Peyer's patch (tissue), 4 donors: ENCODE results near the gene KCNQ1. TPM values are rescaled to one million over a fixed set of nuclear protein-coding genes. Genes with fewer than 3 reads are reported as not detected.
A peak's percentile ranks its signal among the peaks of the same experiment; 100 is the strongest.

Experiments
- DNase-seq, 3 donors: peaks; one replicate each; pipeline ENCODE4 v3.0.0-alpha.2; 2017 to 2019
- H3K27ac ChIP-seq, 4 donors: fragments of 200-600 bp; sonication (generic); one replicate each; pipeline ENCODE4 v1.5.1; 2016 to 2019
- H3K27me3 ChIP-seq, 2 donors: fragments of 200-600 bp; sonication (generic); one replicate each; pipeline ENCODE4 v1.5.1; 2019
- H3K36me3 ChIP-seq, 3 donors: fragments of 200-600 bp; sonication (generic); one replicate each; pipeline ENCODE4 v1.5.1; 2016 to 2019
- H3K4me1 ChIP-seq, 4 donors: fragments of 200-600 bp; sonication (generic); one replicate each; pipeline ENCODE4 v1.5.1; 2016 to 2019
- H3K4me3 ChIP-seq, 4 donors: fragments of 200-600 bp; sonication (generic); 1 replicate in 3 of 4; 2 replicates in 1 of 4; pipeline ENCODE4 v1.5.1; 2016 to 2019; ENCODE audit warnings: mild to moderate bottlenecking in 1 of 4
- H3K9me3 ChIP-seq, 4 donors: fragments of 200-600 bp; sonication (generic); one replicate each; pipeline ENCODE4 v1.5.1; 2016 to 2019; ENCODE audit warnings: mild to moderate bottlenecking in 1 of 4
- CTCF ChIP-seq, 6 experiments: fragments of 450-650 bp in 4 of 6; fragments of 200-600 bp in 2 of 6; sonication (generic) in 1 of 6; IDR thresholded peaks; one replicate each; pipeline ENCODE4 v1.5.1; 2017 to 2019; ENCODE audit warnings: antibody characterized with exemption in 6 of 6, mild to moderate bottlenecking in 3 of 6, moderate library complexity in 1 of 6
- POLR2A ChIP-seq, 2 donors: fragments of 450-650 bp; IDR thresholded peaks; one replicate each; pipeline ENCODE4 v1.5.1; 2017; ENCODE audit warnings: antibody characterized with exemption in 2 of 2, mild to moderate bottlenecking in 2 of 2, moderate library complexity in 2 of 2
- total RNA-seq, 4 donors: library from RNA; depleted of rRNA; stranded (reverse); fragments of >200 nt; gene quantifications; one replicate each; pipeline ENCODE4 v1.1.0, GENCODE V29; 2016

The KCNQ1 gene
- total RNA-seq, 4 donors from 2014 or later = 50.6 to 66.4 (median 54.2) TPM

DNA sequence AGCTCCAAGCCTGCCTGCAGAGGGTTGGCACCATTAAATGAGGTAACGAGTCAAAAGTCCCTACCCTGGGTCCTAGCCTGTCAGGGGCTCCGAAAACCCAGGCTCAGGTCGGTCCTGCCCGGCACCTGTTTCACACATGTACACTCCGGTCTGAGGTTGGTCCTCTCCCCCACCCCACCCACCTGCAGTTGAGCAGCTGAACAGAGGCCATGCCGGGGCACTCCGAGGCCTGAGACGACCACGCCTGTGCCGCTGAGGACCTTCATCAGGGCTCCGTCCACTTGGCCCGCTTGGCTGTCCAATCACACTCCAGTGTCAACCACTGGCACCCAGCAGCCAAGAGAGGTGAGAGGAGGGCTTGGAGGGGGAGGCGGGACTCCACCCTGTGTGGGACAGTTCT lies 42.7 kb upstream of the KCNQ1 start:
- Histone ChIP-seq H3K27ac (no peak overlapping the region), H3K36me3 (peaks cover 0 to 26% (median 0%) of the 10 kb centered on the region in 3 donors), H3K4me1 (peaks cover 0 to 24% (median 10%) of the 10 kb centered on the region in 4 donors), H3K9me3 (no peaks in the 10 kb centered on the region), H3K27me3 (no peaks in the 10 kb centered on the region), H3K4me3 (peak overlapping the region in 3 of 4 donors; percentile 96 to 99 (median 97))
- TF ChIP-seq CTCF (IDR thresholded peaks at IDR 0.05) (no peak), POLR2A (IDR thresholded peaks at IDR 0.05) (no peak)
- DNase-seq = no peak

- Histone ChIP-seq H3K9me3 (no peaks in the 10 kb centered on the region), H3K27ac (no peak overlapping the region), H3K4me1 (peaks cover 0 to 24% (median 10%) of the 10 kb centered on the region in 4 donors), H3K36me3 (peaks cover 0 to 23% (median 0%) of the 10 kb centered on the region in 3 donors), H3K27me3 (no peaks in the 10 kb centered on the region), H3K4me3 (no peak overlapping the region)
- no peak for TF ChIP-seq POLR2A (IDR thresholded peaks at IDR 0.05)
- TF ChIP-seq CTCF (IDR thresholded peaks at IDR 0.05) = no peak
- DNase-seq = no peak
Observed at GRCh38 chr11:2402890-2403645, 41.7 kb upstream of the KCNQ1 start.

DNA sequence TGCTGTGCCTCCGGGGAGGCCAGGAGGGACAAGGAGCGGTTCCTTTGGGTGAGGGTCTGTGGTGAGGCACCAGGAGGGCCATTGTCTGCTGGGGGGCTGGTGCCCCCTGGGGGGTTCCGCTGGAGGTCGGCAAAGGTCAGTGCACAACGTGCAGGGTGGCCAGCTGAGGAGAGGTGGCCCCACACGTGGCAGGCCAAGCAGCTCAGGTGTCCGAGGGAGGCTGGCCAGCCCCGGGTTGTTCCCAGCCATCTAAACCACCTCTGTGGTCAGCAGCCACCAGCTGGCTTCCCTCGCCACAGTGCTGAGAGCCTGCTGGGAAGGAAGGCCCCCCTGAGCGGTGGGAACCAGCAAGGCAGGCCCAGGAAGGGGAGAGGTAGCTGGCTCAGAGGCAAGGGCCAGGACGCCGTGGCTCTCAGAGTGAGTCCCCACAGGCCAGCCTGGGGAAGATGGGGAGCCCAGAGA lies 40.0 kb upstream of the KCNQ1 start:
- no peaks in the 10 kb centered on the region for H3K9me3 ChIP-seq
- H3K36me3 ChIP-seq = peaks cover 0 to 23% (median 0%) of the 10 kb centered on the region in 3 donors
- no peak overlapping the region for H3K27ac ChIP-seq
- TF ChIP-seq CTCF (IDR thresholded peaks at IDR 0.05) (no peak), POLR2A (IDR thresholded peaks at IDR 0.05) (no peak)
- peaks cover 0 to 16% (median 8%) of the 10 kb centered on the region in 4 donors for H3K4me1 ChIP-seq
- no peak for DNase-seq
- no peak overlapping the region for H3K4me3 ChIP-seq
- no peaks in the 10 kb centered on the region for H3K27me3 ChIP-seq

DNA sequence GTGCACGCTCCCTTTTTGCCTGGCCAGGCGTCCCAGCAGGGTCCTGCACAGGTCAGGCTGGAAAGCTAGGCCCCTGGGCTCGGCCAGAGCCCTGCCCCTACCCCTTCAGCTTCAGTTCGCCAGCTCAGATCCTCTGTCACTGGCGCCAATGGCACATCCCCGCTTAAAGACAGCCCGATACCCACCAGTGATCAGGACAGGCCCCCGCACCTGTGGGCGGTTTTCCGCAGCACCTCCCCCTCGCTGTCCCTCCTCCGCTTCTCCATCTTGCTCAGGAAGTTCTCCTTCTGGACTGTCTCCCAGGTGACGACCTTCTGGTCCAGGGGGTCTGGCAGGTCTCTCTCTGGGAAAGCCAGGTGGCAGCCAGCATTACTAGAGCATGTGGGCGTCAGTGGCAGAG lies 38.4 kb upstream of the KCNQ1 start:
- no peak overlapping the region for H3K4me3 ChIP-seq
- H3K27me3 ChIP-seq = no peaks in the 10 kb centered on the region
- peaks cover 0 to 10% (median 6%) of the 10 kb centered on the region in 4 donors for H3K4me1 ChIP-seq
- no peaks in the 10 kb centered on the region for H3K9me3 ChIP-seq
- H3K27ac ChIP-seq = no peak overlapping the region
- TF ChIP-seq POLR2A (IDR thresholded peaks at IDR 0.05) = no peak
- TF ChIP-seq CTCF (IDR thresholded peaks at IDR 0.05) = no peak
- H3K36me3 ChIP-seq = peaks cover 0 to 23% (median 0%) of the 10 kb centered on the region in 3 donors
- no peak for DNase-seq

DNA sequence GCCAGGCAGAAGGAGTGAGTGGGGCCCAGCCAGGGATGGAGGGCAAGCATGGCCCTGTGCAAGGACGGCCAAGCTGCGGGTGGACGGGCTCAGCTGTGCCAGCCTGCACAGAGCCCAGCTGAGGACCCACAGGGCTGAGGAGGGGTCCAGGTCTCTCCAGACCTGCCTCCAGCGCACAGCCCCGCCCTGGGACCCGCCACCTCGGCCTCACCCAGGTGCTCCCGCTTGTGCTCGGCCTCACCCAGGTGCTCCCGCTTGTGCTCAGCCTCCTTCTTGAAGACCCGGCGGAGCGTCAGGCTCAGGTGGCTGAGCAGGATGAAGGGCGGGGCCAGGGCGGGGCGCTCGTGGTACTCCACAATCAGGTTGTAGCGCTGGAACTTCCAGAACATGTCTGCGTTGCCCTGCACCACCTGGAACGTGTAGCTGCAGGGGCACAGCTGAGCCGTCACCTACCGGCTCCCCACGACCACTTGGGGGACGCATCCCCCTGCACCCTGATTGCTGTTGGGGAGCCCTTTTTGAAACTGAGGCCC lies 37.9 kb upstream of the KCNQ1 start:
- Histone ChIP-seq H3K4me3 (no peak overlapping the region), H3K4me1 (peaks cover 0 to 5% (median 2%) of the 10 kb centered on the region in 4 donors), H3K9me3 (no peaks in the 10 kb centered on the region), H3K27me3 (no peaks in the 10 kb centered on the region), H3K36me3 (peaks cover 0 to 23% (median 0%) of the 10 kb centered on the region in 3 donors), H3K27ac (no peak overlapping the region)
- DNase-seq = no peak
- no peak for TF ChIP-seq POLR2A (IDR thresholded peaks at IDR 0.05)
- TF ChIP-seq CTCF (IDR thresholded peaks at IDR 0.05) = no peak
